Mucosa of descending colon (tissue), 3 donors: Measurements from ENCODE around the gene KRTAP3-1. TPM values are rescaled to one million over a fixed set of nuclear protein-coding genes. Genes with fewer than 3 reads are reported as not detected.

Experiments
- ATAC-seq: fragments of 200-7000 bp; cut with Tn5 transposase; one replicate; pipeline ENCODE4 v1.9.1; 2020; ENCODE audit warnings: mild to moderate bottlenecking, moderate library complexity
- DNase-seq, 3 donors: peaks; one replicate each; pipeline ENCODE4 v3.0.0-alpha.2; 2020
- H3K36me3 ChIP-seq: fragments of 200-600 bp; one replicate; pipeline ENCODE4 v1.8.0; 2021; ENCODE audit warnings: low read depth, mild to moderate bottlenecking
- H3K4me1 ChIP-seq: fragments of 200-600 bp; one replicate; pipeline ENCODE4 v1.8.0; 2021; ENCODE audit warnings: low read depth, mild to moderate bottlenecking
- H3K4me3 ChIP-seq: fragments of 200-600 bp; one replicate; pipeline ENCODE4 v1.8.0; 2021; ENCODE audit warnings: mild to moderate bottlenecking
- H3K9me3 ChIP-seq: fragments of 200-600 bp; one replicate; pipeline ENCODE4 v1.8.0; 2021; ENCODE audit warnings: mild to moderate bottlenecking
- intact Hi-C, 2 donors: fragments of 100-400 bp; cut with DNase I in 1 of 2; cut with micrococcal nuclease in 1 of 2; formaldehyde crosslinking; loops; one replicate each; pipeline versions ENCODE4 v1.11.0 to v1.11.1; 2022; cut with DNase I, micrococcal nuclease
- total RNA-seq, 3 donors: library from RNA; stranded (reverse); fragmentation: NEBNext Ultra II Directional in 2 of 3; extraction: Animal tissue kit (Norgen Biotek cat#: 25700) in 2 of 3; gene quantifications; one replicate each; pipeline versions ENCODE4 v1.2.1 to v1.2.4, GENCODE V29; 2021 to 2023
- TF ChIP-seq, protein P1 (sequence below): fragments of 200-600 bp; IDR thresholded peaks from one replicate; pipeline ENCODE4 v1.8.0; 2022; ENCODE audit warnings: antibody characterized with exemption, mild to moderate bottlenecking
- donor health status: DM: no; HTN: no; CAD: no; lungs with moderate emphysema.
- donor health status: DM: no; HTN: no; CAD: no.
- donor health status: DM: no; HTN: yes; CAD: no.

Gene KRTAP3-1
- total RNA-seq, 3 donors from 2014 or later, result not detected

DNA sequence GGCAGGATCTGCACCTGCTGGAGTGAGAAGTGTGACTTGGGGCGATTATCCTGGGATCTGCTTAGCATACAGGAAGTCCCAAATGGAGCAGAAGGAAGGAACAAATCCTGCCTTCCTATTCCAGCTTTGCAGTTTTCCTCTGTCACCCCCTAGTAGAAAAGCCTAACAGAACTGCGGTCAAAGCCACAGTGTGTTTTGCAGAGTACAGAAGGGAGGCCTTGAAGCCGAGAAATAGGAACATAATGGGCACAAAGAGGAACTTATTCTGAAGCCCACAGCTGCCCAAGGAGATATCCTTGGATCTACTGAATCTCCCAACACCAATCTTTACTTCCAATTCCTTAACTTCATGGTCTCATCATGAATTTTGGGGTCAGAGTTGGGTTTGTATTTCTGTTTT lies 9.6 kb upstream of the KRTAP3-1 start:
- TF ChIP-seq, protein P1, sequence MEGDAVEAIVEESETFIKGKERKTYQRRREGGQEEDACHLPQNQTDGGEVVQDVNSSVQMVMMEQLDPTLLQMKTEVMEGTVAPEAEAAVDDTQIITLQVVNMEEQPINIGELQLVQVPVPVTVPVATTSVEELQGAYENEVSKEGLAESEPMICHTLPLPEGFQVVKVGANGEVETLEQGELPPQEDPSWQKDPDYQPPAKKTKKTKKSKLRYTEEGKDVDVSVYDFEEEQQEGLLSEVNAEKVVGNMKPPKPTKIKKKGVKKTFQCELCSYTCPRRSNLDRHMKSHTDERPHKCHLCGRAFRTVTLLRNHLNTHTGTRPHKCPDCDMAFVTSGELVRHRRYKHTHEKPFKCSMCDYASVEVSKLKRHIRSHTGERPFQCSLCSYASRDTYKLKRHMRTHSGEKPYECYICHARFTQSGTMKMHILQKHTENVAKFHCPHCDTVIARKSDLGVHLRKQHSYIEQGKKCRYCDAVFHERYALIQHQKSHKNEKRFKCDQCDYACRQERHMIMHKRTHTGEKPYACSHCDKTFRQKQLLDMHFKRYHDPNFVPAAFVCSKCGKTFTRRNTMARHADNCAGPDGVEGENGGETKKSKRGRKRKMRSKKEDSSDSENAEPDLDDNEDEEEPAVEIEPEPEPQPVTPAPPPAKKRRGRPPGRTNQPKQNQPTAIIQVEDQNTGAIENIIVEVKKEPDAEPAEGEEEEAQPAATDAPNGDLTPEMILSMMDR, result no peak
- DNase-seq (no peak), ATAC-seq (no peak)
- intact Hi-C loops, result no loop called here
- H3K9me3 ChIP-seq, result no peaks in the 10 kb centered on the region
- H3K4me1 ChIP-seq, result no peaks in the 10 kb centered on the region
- H3K4me3 ChIP-seq, result no peak overlapping the region
- no peaks in the 10 kb centered on the region for H3K36me3 ChIP-seq

- intact Hi-C loops, result no loop called here
- Histone ChIP-seq H3K4me1 (no peaks in the 10 kb centered on the region), H3K9me3 (no peaks in the 10 kb centered on the region), H3K4me3 (no peak overlapping the region), H3K36me3 (no peaks in the 10 kb centered on the region)
- ATAC-seq (no peak), DNase-seq (no peak)
- TF ChIP-seq, protein P1, result no peak
Observed at GRCh38 chr17:41016578-41017215, 7.8 kb upstream of the KRTAP3-1 start.

GRCh38 chr17:41015454-41015853 lies 6.5 kb upstream of the KRTAP3-1 start:
- intact Hi-C loops, result no loop called here
- ATAC-seq (no peak), DNase-seq (no peak)
- H3K4me1 ChIP-seq, result no peaks in the 10 kb centered on the region
- no peaks in the 10 kb centered on the region for H3K9me3 ChIP-seq
- no peaks in the 10 kb centered on the region for H3K36me3 ChIP-seq
- no peak overlapping the region for H3K4me3 ChIP-seq
- TF ChIP-seq, protein P1, result no peak

DNA sequence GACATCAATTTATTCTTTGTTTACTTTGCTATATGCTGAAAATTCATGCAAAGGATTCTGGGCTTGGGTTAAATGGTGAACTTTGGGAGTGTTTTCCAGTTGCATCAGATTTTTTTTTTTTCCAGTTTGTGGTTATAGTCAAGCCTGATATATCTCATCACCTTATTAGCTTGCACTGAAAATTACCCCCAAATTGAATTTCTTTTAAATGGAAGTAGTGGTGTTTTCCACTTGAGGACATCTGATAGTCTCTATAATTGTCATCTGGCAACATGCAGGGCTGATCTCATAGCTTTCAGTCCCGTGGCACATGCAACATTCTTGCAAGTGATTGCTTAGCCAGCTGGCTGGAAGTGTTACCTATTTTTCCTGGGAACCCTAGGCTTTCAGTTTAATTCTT lies 4.7 kb upstream of the KRTAP3-1 start:
- no peak for DNase-seq
- TF ChIP-seq, protein P1, result no peak
- intact Hi-C loops, result no loop called here
- no peaks in the 10 kb centered on the region for H3K4me1 ChIP-seq
- no peaks in the 10 kb centered on the region for H3K9me3 ChIP-seq
- no peaks in the 10 kb centered on the region for H3K36me3 ChIP-seq
- no peak for ATAC-seq
- no peak overlapping the region for H3K4me3 ChIP-seq

DNA sequence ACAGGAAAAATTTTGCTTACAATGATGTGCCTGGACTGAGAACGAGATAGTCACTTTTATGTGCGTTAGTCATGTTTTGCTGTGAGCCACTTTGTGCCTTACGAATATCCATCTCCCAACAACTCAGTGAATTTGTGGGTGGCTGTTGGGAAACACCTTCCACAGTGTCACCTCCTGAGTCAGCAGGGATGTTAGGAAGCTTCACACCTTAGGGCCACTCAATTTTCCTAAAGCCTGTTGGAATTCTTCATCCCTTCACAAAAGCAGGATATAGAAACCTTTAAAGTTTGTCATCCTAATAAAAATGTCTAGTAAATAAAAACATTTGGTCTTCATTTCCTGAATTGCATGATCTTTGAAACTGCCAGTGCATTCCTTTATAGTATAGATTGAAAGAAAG lies 4.3 kb upstream of the KRTAP3-1 start:
- no peak for DNase-seq
- no peak for ATAC-seq
- TF ChIP-seq, protein P1, result no peak
- intact Hi-C loops, result no loop called here
- no peaks in the 10 kb centered on the region for H3K9me3 ChIP-seq
- no peaks in the 10 kb centered on the region for H3K4me1 ChIP-seq
- no peaks in the 10 kb centered on the region for H3K36me3 ChIP-seq
- H3K4me3 ChIP-seq, result no peak overlapping the region
